ENCODE data around the gene FRMD1.

GRCh38 chr6:168104636-168105035, 25.6 kb upstream of the FRMD1 start:
- TF ChIP-seq SUZ12 (IDR thresholded peaks at IDR 0.05; ENCODE audit: extremely low read depth, insufficient read depth, insufficient read length) (no peak), YY1 (IDR thresholded peaks at IDR 0.05; ENCODE audit: insufficient read depth, insufficient read length) (no peak)

All from NT2/D1 (cell line).